ENCODE measurements around the gene LRRK2.

Gene LRRK2

GRCh38 chr12:40327535-40327934 lies 102.7 kb downstream of the LRRK2 start:
- peaks cover 5% of the 10 kb centered on the region; the same call in 1 of the 2 replicates for H3K9me3 ChIP-seq (ENCODE audit: low read depth, low read length)
- no peak overlapping the region for H3K4me3 ChIP-seq
- no peak overlapping the region for H3K9ac ChIP-seq (ENCODE audit: insufficient read length)
- DNase-seq (ENCODE audit: low read depth, low spot score) = no peak
- peaks cover 11% of the 10 kb centered on the region for H3K36me3 ChIP-seq (ENCODE audit: insufficient read depth, low read length)
- TF ChIP-seq POLR2AphosphoS5 (IDR thresholded peaks at IDR 0.05; ENCODE audit: borderline replicate concordance, low read depth, low read length) (no peak), FOXP2 (optimal IDR thresholded peaks at IDR 0.05; ENCODE audit: control extremely low read depth, extremely low read length, insufficient read depth) (no peak), EZH2 (IDR thresholded peaks at IDR 0.05) (no peak)
- no peak overlapping the region for H3K27ac ChIP-seq

GRCh38 chr12:40330180-40330579 lies 105.4 kb downstream of the LRRK2 start:
- TF ChIP-seq FOXP2 (optimal IDR thresholded peaks at IDR 0.05; ENCODE audit: control extremely low read depth, extremely low read length, insufficient read depth) (no peak), POLR2AphosphoS5 (IDR thresholded peaks at IDR 0.05; ENCODE audit: borderline replicate concordance, low read depth, low read length) (no peak), EZH2 (IDR thresholded peaks at IDR 0.05) (no peak)
- H3K36me3 ChIP-seq (ENCODE audit: insufficient read depth, low read length) = peaks cover 11% of the 10 kb centered on the region
- no peak overlapping the region for H3K4me3 ChIP-seq
- H3K9me3 ChIP-seq (ENCODE audit: low read depth, low read length) = peaks cover 5% of the 10 kb centered on the region; the same call in 1 of the 2 replicates
- H3K27ac ChIP-seq = no peak overlapping the region
- no peak overlapping the region for H3K9ac ChIP-seq (ENCODE audit: insufficient read length)
- DNase-seq (ENCODE audit: low read depth, low spot score) = no peak

GRCh38 chr12:40331886-40332285 lies 107.1 kb downstream of the LRRK2 start:
- Histone ChIP-seq H3K4me3 (no peak overlapping the region), H3K27ac (no peak overlapping the region), H3K9ac (ENCODE audit: insufficient read length) (no peak overlapping the region), H3K9me3 (ENCODE audit: low read depth, low read length) (peaks cover 5% of the 10 kb centered on the region; the same call in 1 of the 2 replicates), H3K36me3 (ENCODE audit: insufficient read depth, low read length) (peaks cover 11% of the 10 kb centered on the region)
- TF ChIP-seq EZH2 (IDR thresholded peaks at IDR 0.05) (no peak), FOXP2 (optimal IDR thresholded peaks at IDR 0.05; ENCODE audit: control extremely low read depth, extremely low read length, insufficient read depth) (no peak), POLR2AphosphoS5 (IDR thresholded peaks at IDR 0.05; ENCODE audit: borderline replicate concordance, low read depth, low read length) (no peak)
- DNase-seq (ENCODE audit: low read depth, low spot score) = no peak

GRCh38 chr12:40335991-40336390 lies 111.2 kb downstream of the LRRK2 start:
- Histone ChIP-seq H3K36me3 (ENCODE audit: insufficient read depth, low read length) (peaks cover 4% of the 10 kb centered on the region; the same call in 1 of the 2 replicates), H3K27ac (peak overlapping the region; percentile 85), H3K4me3 (peak overlapping the region; percentile 43), H3K9me3 (ENCODE audit: low read depth, low read length) (no peaks in the 10 kb centered on the region), H3K9ac (ENCODE audit: insufficient read length) (peak overlapping the region; percentile 15)
- TF ChIP-seq EZH2 (IDR thresholded peaks at IDR 0.05) (no peak), POLR2AphosphoS5 (IDR thresholded peaks at IDR 0.05; ENCODE audit: borderline replicate concordance, low read depth, low read length) (no peak), FOXP2 (optimal IDR thresholded peaks at IDR 0.05; ENCODE audit: control extremely low read depth, extremely low read length, insufficient read depth) (no peak)
- DNase-seq (ENCODE audit: low read depth, low spot score) = no peak

- no peak for DNase-seq (ENCODE audit: low read depth, low spot score)
- Histone ChIP-seq H3K9me3 (ENCODE audit: low read depth, low read length) (no peaks in the 10 kb centered on the region), H3K36me3 (ENCODE audit: insufficient read depth, low read length) (peaks cover 4% of the 10 kb centered on the region; the same call in 1 of the 2 replicates), H3K4me3 (peak overlapping the region; percentile 43), H3K27ac (peak overlapping the region; percentile 85), H3K9ac (ENCODE audit: insufficient read length) (peak overlapping the region; percentile 43)
- TF ChIP-seq POLR2AphosphoS5 (IDR thresholded peaks at IDR 0.05; ENCODE audit: borderline replicate concordance, low read depth, low read length) (no peak), EZH2 (IDR thresholded peaks at IDR 0.05) (no peak), FOXP2 (optimal IDR thresholded peaks at IDR 0.05; ENCODE audit: control extremely low read depth, extremely low read length, insufficient read depth) (no peak)
These were observed 111.9 kb downstream of the LRRK2 start for GRCh38 chr12:40336573-40337199.

- Histone ChIP-seq H3K4me3 (no peak overlapping the region), H3K36me3 (ENCODE audit: insufficient read depth, low read length) (no peaks in the 10 kb centered on the region), H3K9me3 (ENCODE audit: low read depth, low read length) (no peaks in the 10 kb centered on the region), H3K27ac (peak overlapping the region; percentile 85; the same call in 1 of the 2 replicates), H3K9ac (ENCODE audit: insufficient read length) (no peak overlapping the region)
- DNase-seq (ENCODE audit: low read depth, low spot score) = no peak
- TF ChIP-seq EZH2 (IDR thresholded peaks at IDR 0.05) = no peak
- TF ChIP-seq POLR2AphosphoS5 (IDR thresholded peaks at IDR 0.05; ENCODE audit: borderline replicate concordance, low read depth, low read length) = no peak
- no peak for TF ChIP-seq FOXP2 (optimal IDR thresholded peaks at IDR 0.05; ENCODE audit: control extremely low read depth, extremely low read length, insufficient read depth)
These were observed 113.3 kb downstream of the LRRK2 start for GRCh38 chr12:40338071-40338470.

GRCh38 chr12:40338621-40339020 lies 113.8 kb downstream of the LRRK2 start:
- TF ChIP-seq FOXP2 (optimal IDR thresholded peaks at IDR 0.05; ENCODE audit: control extremely low read depth, extremely low read length, insufficient read depth) (no peak), EZH2 (IDR thresholded peaks at IDR 0.05) (no peak), POLR2AphosphoS5 (IDR thresholded peaks at IDR 0.05; ENCODE audit: borderline replicate concordance, low read depth, low read length) (no peak)
- DNase-seq (ENCODE audit: low read depth, low spot score) = no peak
- H3K9me3 ChIP-seq (ENCODE audit: low read depth, low read length) = no peaks in the 10 kb centered on the region
- H3K27ac ChIP-seq = peak overlapping the region; percentile 4; the same call in 1 of the 2 replicates
- H3K9ac ChIP-seq (ENCODE audit: insufficient read length) = no peak overlapping the region
- H3K36me3 ChIP-seq (ENCODE audit: insufficient read depth, low read length) = no peaks in the 10 kb centered on the region
- no peak overlapping the region for H3K4me3 ChIP-seq

- Histone ChIP-seq H3K9me3 (ENCODE audit: low read depth, low read length) (no peaks in the 10 kb centered on the region), H3K27ac (peak overlapping the region; percentile 59), H3K36me3 (ENCODE audit: insufficient read depth, low read length) (no peaks in the 10 kb centered on the region), H3K4me3 (no peak overlapping the region), H3K9ac (ENCODE audit: insufficient read length) (no peak overlapping the region)
- TF ChIP-seq POLR2AphosphoS5 (IDR thresholded peaks at IDR 0.05; ENCODE audit: borderline replicate concordance, low read depth, low read length) = no peak
- no peak for TF ChIP-seq FOXP2 (optimal IDR thresholded peaks at IDR 0.05; ENCODE audit: control extremely low read depth, extremely low read length, insufficient read depth)
- no peak for TF ChIP-seq EZH2 (IDR thresholded peaks at IDR 0.05)
- DNase-seq (ENCODE audit: low read depth, low spot score) = no peak
These were observed 117.2 kb downstream of the LRRK2 start for GRCh38 chr12:40342010-40342409.
